GM12873 (cell line): ENCODE data around the gene CLEC2L.

Source experiments
- TF ChIP-seq, protein P1 (sequence below): IDR thresholded peaks from 2 replicates; pipeline ENCODE4 v1.5.1; 2012; ENCODE audit warnings: low read depth, mild to moderate bottlenecking, moderate library complexity, low read length, control low read depth; ENCODE audit not compliant: insufficient read depth; ENCODE audit errors: missing control alignments

Gene CLEC2L

GRCh38 chr7:139543801-139544603, 20.5 kb downstream of the CLEC2L start:
- TF ChIP-seq, protein P1, sequence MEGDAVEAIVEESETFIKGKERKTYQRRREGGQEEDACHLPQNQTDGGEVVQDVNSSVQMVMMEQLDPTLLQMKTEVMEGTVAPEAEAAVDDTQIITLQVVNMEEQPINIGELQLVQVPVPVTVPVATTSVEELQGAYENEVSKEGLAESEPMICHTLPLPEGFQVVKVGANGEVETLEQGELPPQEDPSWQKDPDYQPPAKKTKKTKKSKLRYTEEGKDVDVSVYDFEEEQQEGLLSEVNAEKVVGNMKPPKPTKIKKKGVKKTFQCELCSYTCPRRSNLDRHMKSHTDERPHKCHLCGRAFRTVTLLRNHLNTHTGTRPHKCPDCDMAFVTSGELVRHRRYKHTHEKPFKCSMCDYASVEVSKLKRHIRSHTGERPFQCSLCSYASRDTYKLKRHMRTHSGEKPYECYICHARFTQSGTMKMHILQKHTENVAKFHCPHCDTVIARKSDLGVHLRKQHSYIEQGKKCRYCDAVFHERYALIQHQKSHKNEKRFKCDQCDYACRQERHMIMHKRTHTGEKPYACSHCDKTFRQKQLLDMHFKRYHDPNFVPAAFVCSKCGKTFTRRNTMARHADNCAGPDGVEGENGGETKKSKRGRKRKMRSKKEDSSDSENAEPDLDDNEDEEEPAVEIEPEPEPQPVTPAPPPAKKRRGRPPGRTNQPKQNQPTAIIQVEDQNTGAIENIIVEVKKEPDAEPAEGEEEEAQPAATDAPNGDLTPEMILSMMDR: no peak

GRCh38 chr7:139544645-139545044, 21.2 kb downstream of the CLEC2L start:
- TF ChIP-seq, protein P1: no peak

GRCh38 chr7:139548302-139549028, 25.0 kb downstream of the CLEC2L start:
- TF ChIP-seq, protein P1: no peak

DNA sequence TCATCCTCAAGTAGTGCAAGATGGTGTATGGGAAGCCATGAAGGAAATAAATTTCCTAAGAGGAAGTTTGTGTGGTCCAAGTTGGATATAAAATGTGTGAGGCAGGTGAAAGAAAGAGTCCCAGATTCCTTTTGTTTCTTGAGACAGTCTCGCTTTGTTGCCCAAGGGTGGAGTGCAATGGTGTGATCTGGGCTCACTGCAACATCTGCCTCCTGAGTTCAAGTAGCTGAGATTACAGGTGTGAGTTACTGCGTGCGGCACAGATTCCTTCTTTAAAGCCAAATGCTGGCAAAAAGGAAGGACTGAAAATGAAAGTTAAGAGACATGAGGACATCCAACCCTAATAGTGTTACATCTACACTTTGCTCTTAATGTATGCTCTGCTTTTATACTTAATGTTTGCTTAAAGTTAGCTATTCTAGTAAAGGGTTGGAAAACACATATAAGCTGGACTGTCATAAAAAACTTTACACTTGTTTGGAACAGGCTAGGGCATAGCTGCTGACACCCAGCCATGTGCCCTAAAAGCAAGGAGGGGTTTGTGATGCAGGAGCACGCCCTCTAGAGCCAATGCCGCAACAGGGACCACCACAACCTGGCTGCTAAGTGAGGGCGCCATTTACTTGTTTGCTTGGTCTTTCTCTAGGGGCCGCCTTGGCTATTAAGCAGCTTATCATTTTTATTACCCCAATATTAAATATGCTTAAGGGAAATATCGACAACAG, 34.5 kb downstream of the CLEC2L start:
- TF ChIP-seq, protein P1: no peak

DNA sequence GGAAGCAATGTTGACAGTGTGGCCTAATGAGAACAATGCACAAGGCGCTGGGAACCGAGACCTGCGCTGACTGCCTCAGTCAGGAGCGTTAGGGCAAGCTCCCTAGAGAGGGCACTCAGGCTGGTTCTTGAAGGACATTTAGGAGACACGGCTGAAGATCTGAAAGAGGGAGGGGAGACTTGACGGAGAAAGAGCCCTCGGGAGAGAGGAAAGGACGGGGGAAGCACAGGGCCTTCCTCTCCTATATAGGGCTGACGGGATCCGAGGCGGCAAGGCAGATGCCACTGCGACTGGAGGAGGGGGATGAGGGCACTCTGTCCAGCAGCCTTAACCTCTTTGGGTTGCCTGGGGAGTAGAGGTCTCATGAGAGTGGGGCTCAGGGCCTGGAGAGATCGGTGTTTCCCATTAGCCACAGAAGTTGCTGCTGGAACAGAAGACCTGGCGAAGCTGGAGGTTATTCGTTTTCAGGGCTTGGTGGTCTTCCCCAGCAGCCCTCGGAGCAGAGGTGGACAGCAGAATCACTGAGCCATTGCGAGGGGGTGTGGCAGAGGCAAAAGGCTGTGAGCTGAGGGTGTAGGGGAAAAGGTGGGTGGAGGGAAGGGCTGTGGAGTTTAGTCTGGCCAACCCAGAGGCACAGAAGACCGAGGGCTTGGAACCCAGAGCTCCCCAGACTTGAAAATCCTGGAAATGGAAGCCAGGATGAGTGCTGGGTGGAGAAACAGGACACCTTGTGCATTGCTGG, 36.0 kb downstream of the CLEC2L start:
- TF ChIP-seq, protein P1: no peak

DNA sequence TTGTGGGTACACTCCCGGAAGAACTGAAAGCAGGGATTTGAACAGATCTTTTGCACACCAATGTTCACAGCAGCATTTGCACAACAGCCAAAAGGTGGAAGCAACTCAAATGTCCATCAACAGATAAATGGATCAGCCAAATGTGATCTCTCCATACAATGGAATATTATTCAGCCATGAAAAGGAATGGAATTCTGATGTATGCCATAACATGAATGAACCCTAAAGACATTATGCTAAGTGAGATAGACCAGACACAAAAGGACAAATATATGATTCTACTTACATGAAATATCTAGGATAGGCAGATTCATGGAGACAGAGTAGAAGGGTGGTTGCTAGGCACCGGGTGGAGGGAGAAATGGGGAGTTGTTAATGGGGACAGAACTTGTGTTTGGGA, 36.7 kb downstream of the CLEC2L start:
- TF ChIP-seq, protein P1: no peak
